H1 (cell line): ENCODE data around the gene RASGRP3. TPM values are rescaled to one million over a fixed set of nuclear protein-coding genes. Genes with fewer than 3 reads are reported as not detected.

Experiments
- CTCF ChIA-PET: fragments of 300-600 bp; sonication (Branson Sonifier 250); formaldehyde crosslinking; loops from one replicate; lab custom pipeline; 2021; ENCODE audit not compliant: partially characterized antibody; lab: Charles Lee
- POLR2A ChIA-PET: fragments of 300-600 bp; sonication (Branson Sonifier 250); formaldehyde crosslinking; loops from one replicate; lab custom pipeline; 2021; ENCODE audit warnings: inconsistent platforms; ENCODE audit not compliant: partially characterized antibody; lab: Charles Lee
- DNase-seq, 2 experiments: peaks; one replicate each; pipeline versions ENCODE4 v3.0.0 to v3.0.0-alpha.2; 2010 to 2022; ENCODE audit warnings: low spot score in 2 of 2, low read depth in 1 of 2, mixed read lengths in 1 of 2
- FAIRE-seq: peaks from 2 replicates; lab custom pipeline; 2011; peaks lifted over from hg19 to GRCh38; lab: Jason Lieb, UNC
- H2AFZ ChIP-seq: 2 replicates; pipeline ENCODE4 v1.8.1; 2012; ENCODE audit warnings: low read length, inconsistent platforms
- H2AK5ac ChIP-seq: 2 replicates; pipeline ENCODE4 v1.6.1; 2013; ENCODE audit warnings: low read depth, low read length
- H2BK120ac ChIP-seq: replicated peaks from 2 replicates; pipeline ENCODE3; 2013; ENCODE audit warnings: low read depth, low read length, inconsistent platforms
- H2BK12ac ChIP-seq: 2 replicates; pipeline ENCODE4 v1.6.1; 2013; ENCODE audit warnings: low read depth, low read length
- H2BK15ac ChIP-seq: 2 replicates; pipeline ENCODE4 v1.6.1; 2013; ENCODE audit warnings: low read length
- H2BK20ac ChIP-seq: 2 replicates; pipeline ENCODE4 v1.6.1; 2013; ENCODE audit warnings: low read length
- H2BK5ac ChIP-seq: 2 replicates; pipeline ENCODE4 v1.6.1; 2013; ENCODE audit warnings: low read depth, low read length
- H3K14ac ChIP-seq: 2 replicates; pipeline ENCODE4 v1.6.1; 2013; ENCODE audit warnings: inconsistent platforms; ENCODE audit not compliant: insufficient read length
- H3K18ac ChIP-seq: 2 replicates; pipeline ENCODE4 v1.6.1; 2013; ENCODE audit warnings: low read length; ENCODE audit errors: extremely low read depth
- H3K23ac ChIP-seq: 2 replicates; pipeline ENCODE4 v1.6.1; 2013; ENCODE audit warnings: inconsistent platforms; ENCODE audit not compliant: insufficient read length
- H3K23me2 ChIP-seq: 2 replicates; pipeline ENCODE4 v1.6.1; 2013; ENCODE audit warnings: low read depth, low read length
- H3K27ac ChIP-seq: 2 replicates; pipeline ENCODE4 v1.6.1; 2011; ENCODE audit warnings: low read depth, low read length, inconsistent platforms
- H3K27me3 ChIP-seq, 4 experiments: replicated peaks in 1 of 4; 1 replicate in 1 of 4; 2 replicates in 3 of 4; pipeline versions ENCODE4 v1.6.1 to v1.8.1; 2011 to 2013; ENCODE audit warnings: low read length in 3 of 4, mild to moderate bottlenecking in 3 of 4, inconsistent platforms in 2 of 4, mixed read lengths in 2 of 4, moderate library complexity in 1 of 4; ENCODE audit not compliant: control insufficient read depth in 3 of 4, insufficient read depth in 3 of 4; ENCODE audit errors: extremely low read depth in 1 of 4
- H3K36me3 ChIP-seq, 4 experiments: 2 replicates each; pipeline versions ENCODE4 v1.6.1 to v1.8.1; 2011 to 2013; ENCODE audit warnings: mild to moderate bottlenecking in 4 of 4, low read length in 3 of 4, moderate library complexity in 2 of 4, control low read depth in 1 of 4, inconsistent platforms in 1 of 4; ENCODE audit not compliant: insufficient read depth in 4 of 4, control insufficient read depth in 2 of 4
- H3K4ac ChIP-seq: replicated peaks from 2 replicates; pipeline ENCODE3; 2013; ENCODE audit warnings: low read length, low read depth, mixed read lengths, inconsistent platforms; ENCODE audit not compliant: insufficient read length
- H3K4me1 ChIP-seq, 4 experiments: replicated peaks in 1 of 4; 1 replicate in 1 of 4; 2 replicates in 3 of 4; pipeline versions ENCODE4 v1.6.1 to v1.8.1; 2011 to 2013; ENCODE audit warnings: low read length in 3 of 4, inconsistent platforms in 2 of 4, mixed read lengths in 1 of 4; ENCODE audit not compliant: insufficient read depth in 4 of 4, control insufficient read depth in 3 of 4
- H3K4me2 ChIP-seq, 2 experiments: 2 replicates each; pipeline versions ENCODE4 v1.6.1 to v1.8.1; 2011 to 2013; ENCODE audit warnings: low read depth in 2 of 2, low read length in 2 of 2, control low read depth in 1 of 2, inconsistent platforms in 1 of 2, mild to moderate bottlenecking in 1 of 2; ENCODE audit not compliant: insufficient read depth in 1 of 2
- H3K4me3 ChIP-seq, 4 experiments: fragments of 200-600, 300-600 bp in 1 of 4; sonication (generic), shearing (Covaris generic), sonication (Bioruptor Twin) in 1 of 4; 2 replicates each; pipeline versions ENCODE4 v1.5.1 to v1.8.1; 2011 to 2016; ENCODE audit warnings: low read length in 4 of 4, low read depth in 3 of 4, control low read depth in 2 of 4, inconsistent platforms in 2 of 4, mild to moderate bottlenecking in 2 of 4, mixed read lengths in 1 of 4, moderate library complexity in 1 of 4; ENCODE audit not compliant: insufficient read depth in 2 of 4; ENCODE audit errors: extremely low read depth in 1 of 4
- H3K56ac ChIP-seq: replicated peaks from 2 replicates; pipeline ENCODE3; 2013; ENCODE audit warnings: low read depth, mild to moderate bottlenecking, mixed read lengths, low read length, inconsistent platforms; ENCODE audit not compliant: insufficient read length
- H3K79me1 ChIP-seq: 2 replicates; pipeline ENCODE4 v1.6.1; 2013; ENCODE audit warnings: low read depth, low read length, control low read depth
- H3K79me2 ChIP-seq, 2 experiments: 2 replicates each; pipeline versions ENCODE4 v1.6.1 to v1.8.1; 2012 to 2013; ENCODE audit warnings: low read length in 2 of 2, mild to moderate bottlenecking in 2 of 2, inconsistent platforms in 1 of 2; ENCODE audit not compliant: insufficient read depth in 2 of 2, control insufficient read depth in 1 of 2
- H3K9ac ChIP-seq, 4 experiments: replicated peaks in 1 of 4; 1 replicate in 1 of 4; 2 replicates in 3 of 4; pipeline versions ENCODE4 v1.6.1 to v1.8.1; 2011 to 2013; ENCODE audit warnings: low read depth in 3 of 4, low read length in 3 of 4, control low read depth in 2 of 4, mild to moderate bottlenecking in 2 of 4, moderate library complexity in 2 of 4, inconsistent platforms in 1 of 4; ENCODE audit errors: extremely low read depth in 1 of 4
- H3K9me3 ChIP-seq, 2 experiments: 2 replicates each; pipeline versions ENCODE4 v1.6.1 to v1.8.1; 2012 to 2013; ENCODE audit warnings: mild to moderate bottlenecking in 2 of 2, moderate library complexity in 2 of 2, control low read depth in 1 of 2, inconsistent platforms in 1 of 2, low read depth in 1 of 2, low read length in 1 of 2, mixed read lengths in 1 of 2; ENCODE audit not compliant: insufficient read depth in 2 of 2
- H4K20me1 ChIP-seq, 2 experiments: replicated peaks in 1 of 2; 2 replicates each; pipeline versions ENCODE3 to v1.8.1; 2011 to 2013; ENCODE audit warnings: inconsistent platforms in 2 of 2, low read length in 2 of 2, mild to moderate bottlenecking in 1 of 2; ENCODE audit not compliant: insufficient read depth in 2 of 2, control insufficient read depth in 1 of 2
- H4K5ac ChIP-seq: 2 replicates; pipeline ENCODE4 v1.6.1; 2013; ENCODE audit warnings: low read length, low read depth, mixed read lengths, inconsistent platforms; ENCODE audit not compliant: insufficient read length
- H4K8ac ChIP-seq: 2 replicates; pipeline ENCODE4 v1.8.0; 2013; ENCODE audit warnings: mild to moderate bottlenecking, moderate library complexity, low read length, inconsistent platforms; ENCODE audit not compliant: insufficient read depth; ENCODE audit errors: extremely low read depth
- H4K91ac ChIP-seq: replicated peaks from 2 replicates; pipeline ENCODE3; 2013; ENCODE audit warnings: low read length, mixed read lengths, inconsistent platforms; ENCODE audit not compliant: insufficient read length
- CHD1 ChIP-seq: IDR thresholded peaks from 2 replicates; pipeline ENCODE4 v1.6.1; 2012; ENCODE audit warnings: low read depth, low read length, improper control_type of control experiment
- HDAC2 ChIP-seq, 2 experiments: fragments of 300-600 bp in 1 of 2; sonication (generic) in 1 of 2; IDR thresholded peaks; 2 replicates each; pipeline ENCODE4 v1.6.1; 2011 to 2012; ENCODE audit warnings: low read depth in 2 of 2, low read length in 2 of 2, mild to moderate bottlenecking in 2 of 2, moderate library complexity in 2 of 2, borderline replicate concordance in 1 of 2, inconsistent platforms in 1 of 2
- HDAC6 ChIP-seq: IDR thresholded peaks from one replicate; pipeline ENCODE4 v1.7.1; 2012; ENCODE audit warnings: low read depth, mild to moderate bottlenecking, inconsistent platforms, low read length, moderate library complexity
- SP2 ChIP-seq: IDR thresholded peaks from 2 replicates; pipeline ENCODE4 v1.6.1; 2012; ENCODE audit warnings: mild to moderate bottlenecking, low read length, inconsistent platforms
- SP4 ChIP-seq: IDR thresholded peaks from 2 replicates; pipeline ENCODE4 v1.6.1; 2012; ENCODE audit warnings: low read length, inconsistent platforms
- TAF1 ChIP-seq: IDR thresholded peaks from 2 replicates; pipeline ENCODE4 v1.6.1; 2011; ENCODE audit warnings: mild to moderate bottlenecking, low read depth, low read length
- TBP ChIP-seq: IDR thresholded peaks from 2 replicates; pipeline ENCODE4 v1.6.1; 2011; ENCODE audit warnings: low read depth, low read length, improper control_type of control experiment
- WGBS, 2 experiments: shearing (Covaris generic) in 1 of 2; methylation state at CpG; one replicate each; pipeline versions ENCODE4 v1.1.6 to v1.1.7; 2013 to 2015; ENCODE audit warnings: low lambda C conversion rate in 2 of 2, mixed read lengths in 2 of 2, inconsistent platforms in 1 of 2, low coverage in 1 of 2, missing lambda C conversion rate in 1 of 2; ENCODE audit not compliant: insufficient replicate concordance in 2 of 2, insufficient coverage in 1 of 2, insufficient read length in 1 of 2; ENCODE audit errors: extremely low coverage in 1 of 2, missing lambda C conversion rate in 1 of 2; 5-methylcytosine and 5-hydroxymethylcytosine counted together
- polyA plus RNA-seq, 7 experiments: library from polyadenylated mRNA; depleted of rRNA in 3 of 7; stranded (reverse) in 5 of 7; unstranded in 2 of 7; fragments of >200 nt in 5 of 7; fragments of 200-250 nt in 2 of 7; gene quantifications; 1 replicate in 5 of 7; 2 replicates in 1 of 7; 4 replicates in 1 of 7; pipeline versions ENCODE4 v1.2.1 to v1.2.3, GENCODE V29; 2011 to 2013; ENCODE audit warnings: missing spikeins in 2 of 7, mixed read lengths in 2 of 7
- total RNA-seq: library from RNA; stranded (reverse); fragmentation: NEBNext Ultra II Directional; extraction: Animal tissue kit (Norgen Biotek cat#: 25700); gene quantifications from 2 replicates; pipeline ENCODE4 v1.2.1, GENCODE V29; 2021
- TF ChIP-seq, protein P1 (sequence below): IDR thresholded peaks from 2 replicates; pipeline ENCODE4 v1.6.1; 2012; ENCODE audit warnings: inconsistent platforms

Gene RASGRP3
- total and polyA plus RNA-seq, 2 of the 8 experiments (the other 6 are each of a cell fraction or from before 2014, with no cell fraction given), result 0.06 TPM; not detected in 1

DNA sequence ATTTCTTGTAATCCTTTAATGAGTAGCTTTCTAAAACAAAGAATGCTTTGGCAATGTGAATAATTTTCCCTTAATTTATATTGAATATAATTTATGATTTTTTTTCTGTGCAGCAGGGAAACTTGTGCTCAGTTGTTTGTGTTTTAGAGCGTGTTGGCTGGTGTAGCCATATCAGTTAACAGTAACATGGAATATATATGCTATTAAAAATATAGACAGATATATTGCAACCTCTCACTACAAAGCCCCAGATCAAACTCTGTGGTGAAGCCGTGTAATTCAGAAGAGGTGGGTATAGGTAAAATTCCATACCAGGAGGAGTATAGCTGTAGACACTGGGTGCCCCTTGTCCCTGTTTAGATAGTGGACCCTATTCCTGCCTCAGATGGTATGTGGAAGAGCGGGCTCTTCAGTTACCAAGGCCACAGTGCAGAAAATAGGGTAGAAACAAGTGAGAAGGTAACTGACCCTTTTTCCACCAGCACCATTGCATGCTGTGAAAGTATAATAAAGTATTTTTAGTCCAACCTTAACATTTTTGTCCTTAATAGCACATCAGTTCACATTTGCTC lies 18.1 kb upstream of the RASGRP3 start:
- Histone ChIP-seq H3K18ac (no peak overlapping the region), H2AFZ (no peak overlapping the region), H2AK5ac (no peak overlapping the region), H2BK5ac (no peak overlapping the region), H3K4me2 (no peak overlapping the region), H3K4me1 (no peaks in the 10 kb centered on the region), H3K23ac (no peak overlapping the region), H3K79me2 (no peaks in the 10 kb centered on the region), H3K9me3 (no peaks in the 10 kb centered on the region), H3K9ac (no peak overlapping the region), H3K36me3 (no peaks in the 10 kb centered on the region)
- FAIRE-seq, result no peak
- ChIA-PET POLR2A (no interaction called here), CTCF (interaction anchor here (0.7 to 1.7 kb wide), 2 partner anchors 18 to 191 kb away, joined by 3 to 8 read pairs; no protein-coding TSS in a partner anchor)
- TF ChIP-seq TAF1 (no peak), SP4 (no peak), HDAC2 (IDR thresholded peaks at IDR 0.05; ENCODE audit: borderline replicate concordance in 1 of 2, low read depth in 2 of 2, low read length in 2 of 2) (no peak), TBP (no peak), HDAC6 (no peak), CHD1 (no peak), SP2 (no peak)
- TF ChIP-seq, protein P1, sequence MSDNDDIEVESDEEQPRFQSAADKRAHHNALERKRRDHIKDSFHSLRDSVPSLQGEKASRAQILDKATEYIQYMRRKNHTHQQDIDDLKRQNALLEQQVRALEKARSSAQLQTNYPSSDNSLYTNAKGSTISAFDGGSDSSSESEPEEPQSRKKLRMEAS, result no peak
- TF ChIP-seq, all 59 proteins: peak for 0
- no peak overlapping the region for H3K27ac ChIP-seq
- no peak overlapping the region for H3K56ac ChIP-seq
- no peak overlapping the region for H2BK120ac ChIP-seq
- no peak overlapping the region for H2BK20ac ChIP-seq
- whole genome bisulfite sequencing, 2 experiments, result 90% methylated on average over 3 of the region's 3 CpGs; no CpG with 5 or more reads in 1 of the 2 experiments
- no peaks in the 10 kb centered on the region for H3K23me2 ChIP-seq
- H4K20me1 ChIP-seq, result no peaks in the 10 kb centered on the region
- H4K91ac ChIP-seq, result no peak overlapping the region
- H3K79me1 ChIP-seq, result no peaks in the 10 kb centered on the region
- no peak for DNase-seq
- H3K27me3 ChIP-seq, result no peaks in the 10 kb centered on the region
- H3K4me3 ChIP-seq, result no peak overlapping the region
- no peak overlapping the region for H3K14ac ChIP-seq
- H3K4ac ChIP-seq, result no peak overlapping the region
- H2BK15ac ChIP-seq, result no peak overlapping the region
- no peak overlapping the region for H4K8ac ChIP-seq
- H4K5ac ChIP-seq, result no peak overlapping the region
- no peak overlapping the region for H2BK12ac ChIP-seq
